Trophoblast cell (in vitro differentiated cells and primary cell): ENCODE data around the gene KRTAP5-11.
A peak's percentile ranks its signal among the peaks of the same experiment; 100 is the strongest.
"Not testable (repeated sequence)": the region's sequence is repeated elsewhere in the genome, so short reads cannot be mapped to it uniquely, and the experiment has no call there.

Source experiments
- DNase-seq, 2 donors: peaks; one replicate each; pipeline ENCODE4 v3.0.0-alpha.2; 2016
- H2AFZ ChIP-seq: 2 replicates; pipeline ENCODE4 v1.6.1; 2013; ENCODE audit warnings: low read length, moderate library complexity, mild to moderate bottlenecking; ENCODE audit not compliant: insufficient read depth, poor library complexity
- H2AK5ac ChIP-seq: 2 replicates; pipeline ENCODE4 v1.6.1; 2013; ENCODE audit warnings: mild to moderate bottlenecking, low read length
- H2BK120ac ChIP-seq: 2 replicates; pipeline ENCODE4 v1.6.1; 2013; ENCODE audit warnings: low read length, mild to moderate bottlenecking, moderate library complexity; ENCODE audit not compliant: insufficient read depth, poor library complexity
- H2BK12ac ChIP-seq: 2 replicates; pipeline ENCODE4 v1.6.1; 2013; ENCODE audit warnings: mild to moderate bottlenecking, low read length, moderate library complexity
- H2BK5ac ChIP-seq: 2 replicates; pipeline ENCODE4 v1.6.1; 2013; ENCODE audit warnings: low read length, low read depth, moderate library complexity, mild to moderate bottlenecking; ENCODE audit not compliant: poor library complexity
- H3K14ac ChIP-seq: 2 replicates; pipeline ENCODE4 v1.6.1; 2013; ENCODE audit warnings: mild to moderate bottlenecking, low read length
- H3K18ac ChIP-seq: 2 replicates; pipeline ENCODE4 v1.6.1; 2013; ENCODE audit warnings: mild to moderate bottlenecking, low read length
- H3K23ac ChIP-seq: 2 replicates; pipeline ENCODE4 v1.6.1; 2013; ENCODE audit warnings: low read length
- H3K27ac ChIP-seq: 2 replicates; pipeline ENCODE4 v1.5.1; 2013; ENCODE audit warnings: low read depth, mild to moderate bottlenecking, inconsistent platforms, low read length, moderate library complexity
- H3K27me3 ChIP-seq: 2 replicates; pipeline ENCODE4 v1.6.1; 2013; ENCODE audit warnings: inconsistent platforms, mild to moderate bottlenecking, low read length, moderate library complexity; ENCODE audit not compliant: insufficient read depth
- H3K36me3 ChIP-seq, 2 experiments: 1 replicate in 1 of 2; 2 replicates in 1 of 2; pipeline ENCODE4 v1.6.1; 2013; ENCODE audit warnings: low read length in 2 of 2, mild to moderate bottlenecking in 2 of 2, moderate library complexity in 1 of 2; ENCODE audit not compliant: insufficient read depth in 2 of 2, control insufficient read depth in 1 of 2
- H3K4ac ChIP-seq: 2 replicates; pipeline ENCODE4 v1.6.1; 2013; ENCODE audit warnings: low read depth, mild to moderate bottlenecking, low read length, moderate library complexity
- H3K4me1 ChIP-seq, 2 experiments: 1 replicate in 1 of 2; 2 replicates in 1 of 2; pipeline ENCODE4 v1.6.1; 2013; ENCODE audit warnings: low read length in 2 of 2, mild to moderate bottlenecking in 2 of 2, moderate library complexity in 1 of 2; ENCODE audit not compliant: insufficient read depth in 2 of 2, control insufficient read depth in 1 of 2
- H3K4me2 ChIP-seq: 2 replicates; pipeline ENCODE4 v1.6.1; 2013; ENCODE audit warnings: inconsistent platforms, mild to moderate bottlenecking, low read length, moderate library complexity
- H3K4me3 ChIP-seq: 2 replicates; pipeline ENCODE4 v1.5.1; 2013; ENCODE audit warnings: mild to moderate bottlenecking, low read depth, low read length, inconsistent platforms
- H3K79me1 ChIP-seq: one replicate; pipeline ENCODE4 v1.6.1; 2013; ENCODE audit warnings: low read length
- H3K79me2 ChIP-seq: 2 replicates; pipeline ENCODE4 v1.6.1; 2013; ENCODE audit warnings: low read length, mild to moderate bottlenecking; ENCODE audit not compliant: control insufficient read depth, insufficient read depth, poor library complexity
- H3K9ac ChIP-seq: 2 replicates; pipeline ENCODE4 v1.6.1; 2013; ENCODE audit warnings: mild to moderate bottlenecking, low read length
- H3K9me3 ChIP-seq: 2 replicates; pipeline ENCODE4 v1.6.1; 2013; ENCODE audit warnings: low read depth, mild to moderate bottlenecking, control low read depth, inconsistent platforms, low read length; ENCODE audit not compliant: insufficient read depth
- H4K12ac ChIP-seq: 2 replicates; pipeline ENCODE4 v1.6.1; 2013; ENCODE audit warnings: low read depth, mild to moderate bottlenecking, low read length, moderate library complexity
- H4K8ac ChIP-seq: 2 replicates; pipeline ENCODE4 v1.6.1; 2013; ENCODE audit warnings: low read depth, mild to moderate bottlenecking, low read length, moderate library complexity
- H4K91ac ChIP-seq: one replicate; pipeline ENCODE4 v1.6.1; 2013; ENCODE audit warnings: low read depth, mild to moderate bottlenecking, low read length, moderate library complexity
- WGBS: extraction: QIAGEN DNeasy Blood & Tissue Kit; methylation state at CpG from one replicate; pipeline ENCODE4 v1.1.7; 2013; ENCODE audit warnings: missing lambda C conversion rate; ENCODE audit not compliant: insufficient read length, insufficient coverage; ENCODE audit errors: extremely low coverage; 5-methylcytosine and 5-hydroxymethylcytosine counted together

Gene KRTAP5-11

GRCh38 chr11:71623226-71623625 is 40.6 kb upstream of the KRTAP5-11 start:
- H2BK5ac ChIP-seq: not testable (repeated sequence)
- WGBS: no CpG with 5 or more reads among the region's 11 CpGs

GRCh38 chr11:71622561-71622960 is 39.9 kb upstream of the KRTAP5-11 start:
- H2BK120ac ChIP-seq, H3K79me2 ChIP-seq, H3K9ac ChIP-seq, H3K79me1 ChIP-seq, H3K9me3 ChIP-seq, H2BK5ac ChIP-seq, H3K27me3 ChIP-seq, H3K27ac ChIP-seq, H2BK12ac ChIP-seq, H3K18ac ChIP-seq, H3K36me3 ChIP-seq, H2AK5ac ChIP-seq, H3K4me3 ChIP-seq, H2AFZ ChIP-seq, H4K8ac ChIP-seq, H4K12ac ChIP-seq, H3K4me2 ChIP-seq, H3K4ac ChIP-seq, H4K91ac ChIP-seq, H3K4me1 ChIP-seq, H3K14ac ChIP-seq, H3K23ac ChIP-seq: not testable (repeated sequence)
- no CpG with 5 or more reads among the region's 14 CpGs for WGBS
- DNase-seq: peak; percentile 89 to 94

More at GRCh38 chr11:71623226-71623625, 40.6 kb upstream of the KRTAP5-11 start:
- H3K79me1 ChIP-seq, H3K4me3 ChIP-seq, H2AK5ac ChIP-seq, H2BK12ac ChIP-seq, H3K18ac ChIP-seq, H3K4me2 ChIP-seq, H3K23ac ChIP-seq, H4K8ac ChIP-seq, H3K36me3 ChIP-seq, H3K4ac ChIP-seq, H4K91ac ChIP-seq, H3K27ac ChIP-seq, H3K9ac ChIP-seq, H3K27me3 ChIP-seq, H3K14ac ChIP-seq, H3K9me3 ChIP-seq, H4K12ac ChIP-seq, H3K79me2 ChIP-seq, H2AFZ ChIP-seq, H2BK120ac ChIP-seq, H3K4me1 ChIP-seq: not testable (repeated sequence)
- peak; percentile 71 to 75 for DNase-seq

- DNase-seq: peak; percentile 89 to 96
- not testable (repeated sequence) for H3K9me3 ChIP-seq, H3K9ac ChIP-seq, H3K36me3 ChIP-seq, H2AK5ac ChIP-seq, H3K79me2 ChIP-seq, H3K4ac ChIP-seq, H3K27ac ChIP-seq, H4K8ac ChIP-seq, H3K27me3 ChIP-seq, H2BK120ac ChIP-seq, H3K14ac ChIP-seq, H4K12ac ChIP-seq, H3K4me3 ChIP-seq, H2BK12ac ChIP-seq, H3K79me1 ChIP-seq, H3K23ac ChIP-seq, H3K18ac ChIP-seq, H2AFZ ChIP-seq, H4K91ac ChIP-seq, H2BK5ac ChIP-seq
- no CpG with 5 or more reads among the region's 12 CpGs for WGBS
- Histone ChIP-seq H3K4me2 (peak overlapping the region; percentile 41), H3K4me1 (peaks cover 2 to 12% of the 10 kb centered on the region in 2 experiments)
These were observed 32.3 kb upstream of the KRTAP5-11 start for GRCh38 chr11:71615003-71615402.

- not testable (repeated sequence) for H3K36me3 ChIP-seq, H2BK5ac ChIP-seq, H3K27ac ChIP-seq, H3K14ac ChIP-seq, H3K4me3 ChIP-seq, H3K9me3 ChIP-seq, H3K4ac ChIP-seq, H2AK5ac ChIP-seq, H4K8ac ChIP-seq, H2BK120ac ChIP-seq, H3K27me3 ChIP-seq, H4K12ac ChIP-seq, H2BK12ac ChIP-seq, H2AFZ ChIP-seq, H3K4me2 ChIP-seq, H4K91ac ChIP-seq, H3K23ac ChIP-seq, H3K9ac ChIP-seq, H3K79me2 ChIP-seq, H3K18ac ChIP-seq, H3K79me1 ChIP-seq
- DNase-seq: peak in 1 of 2 donors; percentile 41
- H3K4me1 ChIP-seq: peaks cover 2 to 12% of the 10 kb centered on the region in 2 experiments
- WGBS: no CpG with 5 or more reads among the region's 15 CpGs
These were observed 31.8 kb upstream of the KRTAP5-11 start for GRCh38 chr11:71614366-71614917.
